ENCODE results near the gene WDTC1.

DNA sequence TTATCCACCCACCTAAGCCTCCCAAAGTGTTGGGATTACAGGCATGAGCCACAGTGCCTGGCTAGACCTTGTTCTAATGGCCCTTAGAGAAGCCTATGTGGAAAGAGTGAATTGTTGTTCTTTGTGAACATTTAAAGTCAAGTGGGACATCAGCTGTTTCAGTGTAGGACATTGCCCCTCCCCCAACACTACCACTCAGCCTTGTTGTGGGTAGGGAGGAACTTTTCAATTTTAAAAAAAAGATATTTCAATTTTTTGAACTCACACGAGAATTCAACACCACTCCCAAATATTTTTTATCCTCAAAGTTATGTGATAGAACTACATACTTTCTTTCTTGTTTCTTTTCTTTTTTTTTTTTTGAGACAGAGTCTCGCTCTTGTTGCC is 50.8 kb downstream of the WDTC1 start:
- no peak for TF ChIP-seq POLR2A (IDR thresholded peaks at IDR 0.05)
- TF ChIP-seq, protein P1, sequence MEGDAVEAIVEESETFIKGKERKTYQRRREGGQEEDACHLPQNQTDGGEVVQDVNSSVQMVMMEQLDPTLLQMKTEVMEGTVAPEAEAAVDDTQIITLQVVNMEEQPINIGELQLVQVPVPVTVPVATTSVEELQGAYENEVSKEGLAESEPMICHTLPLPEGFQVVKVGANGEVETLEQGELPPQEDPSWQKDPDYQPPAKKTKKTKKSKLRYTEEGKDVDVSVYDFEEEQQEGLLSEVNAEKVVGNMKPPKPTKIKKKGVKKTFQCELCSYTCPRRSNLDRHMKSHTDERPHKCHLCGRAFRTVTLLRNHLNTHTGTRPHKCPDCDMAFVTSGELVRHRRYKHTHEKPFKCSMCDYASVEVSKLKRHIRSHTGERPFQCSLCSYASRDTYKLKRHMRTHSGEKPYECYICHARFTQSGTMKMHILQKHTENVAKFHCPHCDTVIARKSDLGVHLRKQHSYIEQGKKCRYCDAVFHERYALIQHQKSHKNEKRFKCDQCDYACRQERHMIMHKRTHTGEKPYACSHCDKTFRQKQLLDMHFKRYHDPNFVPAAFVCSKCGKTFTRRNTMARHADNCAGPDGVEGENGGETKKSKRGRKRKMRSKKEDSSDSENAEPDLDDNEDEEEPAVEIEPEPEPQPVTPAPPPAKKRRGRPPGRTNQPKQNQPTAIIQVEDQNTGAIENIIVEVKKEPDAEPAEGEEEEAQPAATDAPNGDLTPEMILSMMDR (IDR thresholded peaks at IDR 0.05) = no peak
